ENCODE results near the gene CDH12.
A peak's percentile ranks its signal among the peaks of the same experiment; 100 is the strongest.

Gene CDH12

DNA sequence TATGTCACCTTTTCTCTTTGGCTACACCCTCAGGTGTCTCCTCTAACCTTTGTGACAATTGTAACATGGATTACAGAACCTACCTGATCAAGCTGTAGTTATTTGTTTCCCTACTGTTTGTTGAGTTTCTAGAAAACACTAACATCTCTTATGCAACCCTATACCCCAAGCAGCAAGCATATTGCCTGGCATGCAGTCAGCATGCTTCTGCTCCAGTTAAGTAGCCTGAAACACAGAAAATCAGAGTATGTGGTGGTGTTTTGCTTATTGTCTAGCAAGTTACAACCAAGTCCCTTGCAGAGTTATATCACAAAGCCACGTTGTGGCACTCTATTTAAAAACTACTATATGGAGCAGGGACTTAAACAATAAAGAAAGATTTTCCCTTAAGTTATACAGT lies 131.1 kb downstream of the CDH12 start:
- Histone ChIP-seq H3K9me3 (no peaks in the 10 kb centered on the region), H3K4me3 (ENCODE audit: low read depth, low read length) (no peak overlapping the region), H3K27me3 (no peaks in the 10 kb centered on the region), H3K36me3 (no peaks in the 10 kb centered on the region), H3K4me1 (no peaks in the 10 kb centered on the region)
- TF ChIP-seq, protein P1, sequence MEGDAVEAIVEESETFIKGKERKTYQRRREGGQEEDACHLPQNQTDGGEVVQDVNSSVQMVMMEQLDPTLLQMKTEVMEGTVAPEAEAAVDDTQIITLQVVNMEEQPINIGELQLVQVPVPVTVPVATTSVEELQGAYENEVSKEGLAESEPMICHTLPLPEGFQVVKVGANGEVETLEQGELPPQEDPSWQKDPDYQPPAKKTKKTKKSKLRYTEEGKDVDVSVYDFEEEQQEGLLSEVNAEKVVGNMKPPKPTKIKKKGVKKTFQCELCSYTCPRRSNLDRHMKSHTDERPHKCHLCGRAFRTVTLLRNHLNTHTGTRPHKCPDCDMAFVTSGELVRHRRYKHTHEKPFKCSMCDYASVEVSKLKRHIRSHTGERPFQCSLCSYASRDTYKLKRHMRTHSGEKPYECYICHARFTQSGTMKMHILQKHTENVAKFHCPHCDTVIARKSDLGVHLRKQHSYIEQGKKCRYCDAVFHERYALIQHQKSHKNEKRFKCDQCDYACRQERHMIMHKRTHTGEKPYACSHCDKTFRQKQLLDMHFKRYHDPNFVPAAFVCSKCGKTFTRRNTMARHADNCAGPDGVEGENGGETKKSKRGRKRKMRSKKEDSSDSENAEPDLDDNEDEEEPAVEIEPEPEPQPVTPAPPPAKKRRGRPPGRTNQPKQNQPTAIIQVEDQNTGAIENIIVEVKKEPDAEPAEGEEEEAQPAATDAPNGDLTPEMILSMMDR (IDR thresholded peaks at IDR 0.05; ENCODE audit: low read depth, low read length) = no peak
- no peak for DNase-seq

DNA sequence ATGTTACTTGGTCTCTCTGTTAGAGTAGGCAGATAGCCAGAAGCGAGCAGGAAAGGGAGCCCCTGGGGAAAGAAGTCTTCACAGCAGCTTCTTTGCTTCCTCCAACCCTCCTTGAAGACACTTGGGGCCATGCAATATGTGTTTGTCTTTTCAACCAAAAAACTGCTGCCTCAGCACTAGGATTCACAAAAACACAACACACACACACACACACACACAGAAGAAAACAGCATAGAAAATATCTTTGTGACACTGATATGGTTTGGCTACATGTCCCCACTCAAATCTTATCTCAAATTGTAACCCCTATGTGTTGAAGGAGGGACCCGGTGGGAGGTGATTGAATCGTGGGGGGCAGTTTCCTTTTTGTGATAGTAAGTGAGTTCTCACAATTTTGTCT lies 133.3 kb downstream of the CDH12 start:
- Histone ChIP-seq H3K36me3 (no peaks in the 10 kb centered on the region), H3K4me3 (ENCODE audit: low read depth, low read length) (no peak overlapping the region)
- TF ChIP-seq, protein P1 (IDR thresholded peaks at IDR 0.05; ENCODE audit: low read depth, low read length) = no peak

DNA sequence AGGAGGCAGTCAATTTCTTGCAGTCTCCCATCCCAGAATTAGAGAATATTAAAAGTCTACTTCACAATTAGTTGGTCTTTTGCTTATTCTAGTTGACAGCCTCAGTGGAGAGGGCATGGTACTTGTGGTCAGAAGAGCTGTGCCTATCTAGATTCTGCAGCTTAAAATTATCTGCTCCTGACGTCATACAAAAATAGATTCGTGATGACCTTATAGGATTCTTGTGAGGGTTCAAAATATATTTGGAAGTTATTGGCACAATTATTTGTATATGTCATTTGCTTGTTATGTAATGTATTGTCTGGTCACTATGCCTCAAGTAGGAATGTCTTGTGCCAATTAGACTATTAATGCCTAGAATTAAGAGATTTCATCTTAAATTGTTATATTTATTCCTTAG lies 142.5 kb downstream of the CDH12 start:
- TF ChIP-seq, protein P1 (IDR thresholded peaks at IDR 0.05; ENCODE audit: low read depth, low read length) = no peak
- H3K36me3 ChIP-seq = no peaks in the 10 kb centered on the region
- no peaks in the 10 kb centered on the region for H3K9me3 ChIP-seq
- DNase-seq = no peak
- H3K4me3 ChIP-seq (ENCODE audit: low read depth, low read length) = no peak overlapping the region
- H3K27me3 ChIP-seq = no peaks in the 10 kb centered on the region
- no peaks in the 10 kb centered on the region for H3K4me1 ChIP-seq

More for the DNA sequence above, 133.3 kb downstream of the CDH12 start:
- no peaks in the 10 kb centered on the region for H3K27me3 ChIP-seq
- H3K9me3 ChIP-seq = no peaks in the 10 kb centered on the region
- DNase-seq = no peak
- no peaks in the 10 kb centered on the region; the same call in 1 of the 2 replicates for H3K4me1 ChIP-seq

DNA sequence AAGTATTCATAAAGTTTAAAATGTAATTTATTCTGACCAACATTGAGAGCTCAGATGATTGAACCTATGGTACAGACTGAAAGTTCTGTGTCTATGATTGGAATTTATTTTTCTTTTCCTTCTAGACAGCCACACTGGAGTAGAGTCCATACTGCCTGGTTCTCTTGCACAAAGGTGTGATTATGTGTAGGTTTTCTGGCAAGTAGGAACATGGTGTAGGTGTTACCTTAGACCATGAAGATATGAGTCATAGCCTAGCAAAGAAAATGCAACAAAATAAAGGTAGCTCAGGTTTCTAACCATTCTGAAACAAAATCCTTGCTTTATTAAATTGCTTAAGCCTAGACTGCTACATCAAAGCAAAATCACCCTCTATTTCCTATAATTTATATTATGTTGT lies 143.4 kb downstream of the CDH12 start:
- H3K4me3 ChIP-seq (ENCODE audit: low read depth, low read length) = no peak overlapping the region
- H3K36me3 ChIP-seq = no peaks in the 10 kb centered on the region

DNA sequence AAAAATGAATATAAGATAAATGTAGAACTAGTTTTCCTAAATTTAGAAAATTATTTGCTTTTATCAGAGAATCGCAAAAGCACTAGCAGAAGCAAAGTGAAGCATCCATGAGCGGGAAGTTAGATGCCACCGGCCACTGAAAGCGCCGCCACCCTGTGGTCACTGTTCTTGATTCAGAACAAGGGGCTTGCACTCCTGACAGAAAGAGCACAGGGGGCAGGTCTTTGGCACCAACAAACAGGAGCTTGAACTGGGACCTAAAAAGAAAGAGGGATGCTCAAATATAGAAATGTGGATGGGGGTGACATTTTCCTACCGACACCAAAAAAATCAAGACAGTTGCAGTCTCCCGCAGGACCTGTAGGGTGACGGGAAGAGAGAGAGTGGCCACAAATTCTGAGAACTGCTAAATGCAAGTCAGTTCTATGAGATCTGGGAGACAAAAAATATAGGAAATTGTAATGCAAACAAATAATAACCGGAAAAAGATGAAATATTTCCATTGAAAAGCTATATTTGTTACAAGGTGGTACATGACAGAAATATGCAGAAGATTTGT lies 144.3 kb downstream of the CDH12 start:
- DNase-seq = peak; percentile 15
- Histone ChIP-seq H3K9me3 (no peaks in the 10 kb centered on the region), H3K4me3 (ENCODE audit: low read depth, low read length) (no peak overlapping the region), H3K4me1 (no peaks in the 10 kb centered on the region), H3K27me3 (no peaks in the 10 kb centered on the region), H3K36me3 (no peaks in the 10 kb centered on the region)
- TF ChIP-seq, protein P1 (IDR thresholded peaks at IDR 0.05; ENCODE audit: low read depth, low read length) = peak; percentile 34

More for the DNA sequence above, 143.4 kb downstream of the CDH12 start:
- Histone ChIP-seq H3K27me3 (no peaks in the 10 kb centered on the region), H3K9me3 (no peaks in the 10 kb centered on the region), H3K4me1 (no peaks in the 10 kb centered on the region)
- TF ChIP-seq, protein P1 (IDR thresholded peaks at IDR 0.05; ENCODE audit: low read depth, low read length) = no peak
- no peak for DNase-seq

DNA sequence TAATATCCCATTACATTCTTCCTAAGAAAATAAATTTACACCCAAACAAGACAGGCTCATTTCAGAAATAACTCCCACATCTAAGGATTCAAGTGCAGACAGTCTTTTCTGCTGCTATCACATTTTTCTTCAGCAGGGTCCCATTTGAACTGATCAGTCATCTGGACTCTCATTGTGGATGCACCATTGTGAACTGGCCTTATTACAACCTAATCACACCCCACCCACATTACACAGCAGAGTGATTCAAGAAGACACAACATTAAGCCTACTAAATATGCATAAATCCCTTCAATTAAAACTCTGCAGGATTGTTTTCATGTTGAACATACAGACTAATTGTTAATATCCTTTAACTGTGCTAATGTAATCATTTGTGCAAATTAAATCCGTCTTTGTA lies 146.2 kb downstream of the CDH12 start:
- no peak for DNase-seq
- Histone ChIP-seq H3K36me3 (no peaks in the 10 kb centered on the region), H3K9me3 (no peaks in the 10 kb centered on the region), H3K4me3 (ENCODE audit: low read depth, low read length) (no peak overlapping the region), H3K27me3 (no peaks in the 10 kb centered on the region), H3K4me1 (no peaks in the 10 kb centered on the region)
- TF ChIP-seq, protein P1 (IDR thresholded peaks at IDR 0.05; ENCODE audit: low read depth, low read length) = no peak

Data from BE2C (cell line).